Aorta (tissue), 5 donors: Measurements from ENCODE around the gene LORICRIN. TPM values are rescaled to one million over a fixed set of nuclear protein-coding genes. Genes with fewer than 3 reads are reported as not detected.

Experiments
- ATAC-seq: fragments of 200-7000 bp; cut with Tn5 transposase; one replicate; pipeline ENCODE4 v1.9.1; 2022; ENCODE audit warnings: moderate library complexity; ENCODE audit not compliant: low FRiP score
- DNase-seq, 2 donors: peaks; one replicate each; pipeline ENCODE4 v3.0.0-alpha.2; 2020
- H3K27ac ChIP-seq, 2 donors: one replicate each; pipeline ENCODE4 v1.5.1; 2013; ENCODE audit warnings: low read length in 2 of 2, mild to moderate bottlenecking in 2 of 2, moderate library complexity in 2 of 2, control low read depth in 1 of 2, inconsistent platforms in 1 of 2, low read depth in 1 of 2
- H3K27me3 ChIP-seq, 2 donors: one replicate each; pipeline ENCODE4 v1.6.1; 2013; ENCODE audit warnings: control low read depth in 1 of 2, low read length in 1 of 2, mild to moderate bottlenecking in 1 of 2, moderate library complexity in 1 of 2; ENCODE audit not compliant: insufficient read depth in 2 of 2, control insufficient read depth in 1 of 2
- H3K36me3 ChIP-seq, 2 donors: one replicate each; pipeline ENCODE4 v1.6.1; 2013; ENCODE audit warnings: control low read depth in 1 of 2, low read length in 1 of 2, mild to moderate bottlenecking in 1 of 2; ENCODE audit not compliant: insufficient read depth in 2 of 2, control insufficient read depth in 1 of 2
- H3K4me1 ChIP-seq, 2 donors: one replicate each; pipeline ENCODE4 v1.6.1; 2013; ENCODE audit warnings: low read length in 2 of 2, control low read depth in 1 of 2, mild to moderate bottlenecking in 1 of 2, moderate library complexity in 1 of 2; ENCODE audit not compliant: insufficient read depth in 2 of 2, control insufficient read depth in 1 of 2
- H3K4me3 ChIP-seq, 2 donors: one replicate each; pipeline ENCODE4 v1.5.1; 2013; ENCODE audit warnings: low read length in 2 of 2, control low read depth in 1 of 2, mild to moderate bottlenecking in 1 of 2
- H3K9me3 ChIP-seq: one replicate; pipeline ENCODE4 v1.6.1; 2013; ENCODE audit warnings: mild to moderate bottlenecking, low read length; ENCODE audit not compliant: control insufficient read depth
- WGBS, 2 donors: extraction: QIAGEN DNeasy Blood & Tissue Kit; methylation state at CpG; one replicate each; pipeline ENCODE4 v1.1.7; 2013; 5-methylcytosine and 5-hydroxymethylcytosine counted together
- intact Hi-C, 2 donors: fragments of 100-400 bp; cut with DNase I; formaldehyde crosslinking; loops; one replicate each; pipeline versions ENCODE4 v1.14.2 to v1.15.0; 2022
- polyA plus RNA-seq, 2 donors: library from polyadenylated mRNA; stranded (reverse); fragments of 200-250 nt; gene quantifications; one replicate each; pipeline ENCODE4 v1.2.3, GENCODE V29; 2013
- total RNA-seq, 2 donors: library from RNA; stranded (reverse); fragmentation: NEBNext Ultra II Directional; extraction: Animal tissue kit (Norgen Biotek cat#: 25700); gene quantifications; one replicate each; pipeline ENCODE4 v1.2.1, GENCODE V29; 2021
- donor health status: healthy with polysubstance abuse.
- donor health status: Bipolar disorder and iron deficiency.
- donor health status: DM: no; HTN: no; CAD: no.
- donor health status: DM: no; HTN: no; CAD: no.
- donor health status: DM: yes; HTN: yes; CAD: no.

The LORICRIN gene
- total and polyA plus RNA-seq, 4 donors = not detected

GRCh38 chr1:153277852-153278251 is 18.4 kb downstream of the LORICRIN start:
- H3K27ac ChIP-seq = no peak overlapping the region

GRCh38 chr1:153288634-153289275 is 29.3 kb downstream of the LORICRIN start:
- no peak overlapping the region for H3K4me3 ChIP-seq
- H3K36me3 ChIP-seq = no peaks in the 10 kb centered on the region
- intact Hi-C loops = no loop called here
- DNase-seq = no peak
- 48 to 52% methylated on average over 11 of the region's 11 CpGs for WGBS, 2 donors
- H3K27me3 ChIP-seq = no peaks in the 10 kb centered on the region
- no peaks in the 10 kb centered on the region for H3K4me1 ChIP-seq
- no peaks in the 10 kb centered on the region for H3K9me3 ChIP-seq
- no peak overlapping the region for H3K27ac ChIP-seq
- ATAC-seq = no peak

More at GRCh38 chr1:153277852-153278251, 18.4 kb downstream of the LORICRIN start:
- H3K4me1 ChIP-seq = no peaks in the 10 kb centered on the region
- H3K9me3 ChIP-seq = no peaks in the 10 kb centered on the region
- H3K4me3 ChIP-seq = no peak overlapping the region
- H3K27me3 ChIP-seq = no peaks in the 10 kb centered on the region
- intact Hi-C loops = no loop called here
- WGBS, 2 donors = 12 to 23% methylated on average over 2 of the region's 2 CpGs
- ATAC-seq = no peak
- no peaks in the 10 kb centered on the region for H3K36me3 ChIP-seq
- no peak for DNase-seq

- WGBS, 2 donors = 85 to 86% methylated on average over 5 of the region's 5 CpGs
- ATAC-seq = no peak
- Histone ChIP-seq H3K4me3 (no peak overlapping the region), H3K36me3 (no peaks in the 10 kb centered on the region), H3K27ac (no peak overlapping the region), H3K27me3 (no peaks in the 10 kb centered on the region), H3K4me1 (no peaks in the 10 kb centered on the region), H3K9me3 (no peaks in the 10 kb centered on the region)
- no peak for DNase-seq
- intact Hi-C loops = no loop called here
Measured at GRCh38 chr1:153291514-153291913, 32.0 kb downstream of the LORICRIN start.

- Histone ChIP-seq H3K27me3 (no peaks in the 10 kb centered on the region), H3K4me1 (no peaks in the 10 kb centered on the region), H3K9me3 (no peaks in the 10 kb centered on the region), H3K36me3 (no peaks in the 10 kb centered on the region), H3K4me3 (no peak overlapping the region), H3K27ac (no peak overlapping the region)
- no peak for ATAC-seq
- 55 to 61% methylated on average over 8 of the region's 8 CpGs for WGBS, 2 donors
- no peak for DNase-seq
- intact Hi-C loops = no loop called here
Measured at GRCh38 chr1:153292185-153292584, 32.7 kb downstream of the LORICRIN start.

- H3K36me3 ChIP-seq = no peaks in the 10 kb centered on the region
- DNase-seq (no peak), ATAC-seq (no peak)
- intact Hi-C loops = no loop called here
- H3K4me3 ChIP-seq = no peak overlapping the region
- no peaks in the 10 kb centered on the region for H3K27me3 ChIP-seq
- WGBS, 2 donors = 67 to 70% methylated on average over 25 of the region's 25 CpGs
- H3K9me3 ChIP-seq = no peaks in the 10 kb centered on the region
- no peaks in the 10 kb centered on the region for H3K4me1 ChIP-seq
- no peak overlapping the region for H3K27ac ChIP-seq
Measured at GRCh38 chr1:153292740-153293479, 33.4 kb downstream of the LORICRIN start.

GRCh38 chr1:153293480-153293775 is 33.9 kb downstream of the LORICRIN start:
- intact Hi-C loops = no loop called here
- Histone ChIP-seq H3K4me3 (no peak overlapping the region), H3K27ac (no peak overlapping the region), H3K9me3 (no peaks in the 10 kb centered on the region), H3K36me3 (no peaks in the 10 kb centered on the region), H3K27me3 (no peaks in the 10 kb centered on the region), H3K4me1 (no peaks in the 10 kb centered on the region)
- WGBS, 2 donors = 75 to 77% methylated on average over 7 of the region's 7 CpGs
- DNase-seq = no peak
- ATAC-seq = no peak

GRCh38 chr1:153293851-153294250 is 34.4 kb downstream of the LORICRIN start:
- H3K4me1 ChIP-seq = no peaks in the 10 kb centered on the region
- H3K36me3 ChIP-seq = no peaks in the 10 kb centered on the region
- no peak overlapping the region for H3K27ac ChIP-seq
- intact Hi-C loops = no loop called here
- WGBS, 2 donors = 77 to 83% methylated on average over 9 of the region's 9 CpGs
- H3K27me3 ChIP-seq = no peaks in the 10 kb centered on the region
- DNase-seq = no peak
- no peaks in the 10 kb centered on the region for H3K9me3 ChIP-seq
- H3K4me3 ChIP-seq = no peak overlapping the region
- ATAC-seq = no peak

- ATAC-seq (no peak), DNase-seq (no peak)
- Histone ChIP-seq H3K4me1 (no peaks in the 10 kb centered on the region), H3K9me3 (peaks cover 5% of the 10 kb centered on the region), H3K27me3 (no peaks in the 10 kb centered on the region), H3K27ac (no peak overlapping the region), H3K36me3 (no peaks in the 10 kb centered on the region), H3K4me3 (no peak overlapping the region)
- intact Hi-C loops = no loop called here
- 52 to 59% methylated on average over 5 of the region's 5 CpGs for WGBS, 2 donors
Measured at GRCh38 chr1:153302308-153302707, 42.8 kb downstream of the LORICRIN start.

- Histone ChIP-seq H3K27ac (no peak overlapping the region), H3K4me1 (no peaks in the 10 kb centered on the region), H3K36me3 (no peaks in the 10 kb centered on the region), H3K27me3 (no peaks in the 10 kb centered on the region), H3K4me3 (no peak overlapping the region), H3K9me3 (peaks cover 5% of the 10 kb centered on the region)
- intact Hi-C loops = no loop called here
- ATAC-seq (no peak), DNase-seq (no peak)
- WGBS, 2 donors = 83 to 84% methylated on average over 6 of the region's 6 CpGs
Measured at GRCh38 chr1:153305682-153306081, 46.2 kb downstream of the LORICRIN start.
